ENCODE data around the gene DNM2.

DNA sequence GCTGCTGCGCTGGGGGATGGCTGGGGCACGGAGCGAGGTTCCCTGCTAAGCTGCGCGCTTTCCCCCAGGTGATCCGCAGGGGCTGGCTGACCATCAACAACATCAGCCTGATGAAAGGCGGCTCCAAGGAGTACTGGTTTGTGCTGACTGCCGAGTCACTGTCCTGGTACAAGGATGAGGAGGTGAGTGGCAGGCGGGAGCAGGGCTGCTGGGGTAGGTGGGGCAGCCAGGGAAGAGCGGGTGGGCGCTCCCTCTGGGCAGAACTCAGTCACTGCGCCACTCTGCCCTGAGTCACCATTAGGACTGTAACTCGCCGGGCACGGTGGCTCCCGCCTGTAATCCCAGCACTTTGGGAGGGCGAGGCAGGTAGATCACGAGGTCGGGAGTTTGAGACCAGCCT is 94.3 kb downstream of the DNM2 start:
- TF ChIP-seq, protein P1, sequence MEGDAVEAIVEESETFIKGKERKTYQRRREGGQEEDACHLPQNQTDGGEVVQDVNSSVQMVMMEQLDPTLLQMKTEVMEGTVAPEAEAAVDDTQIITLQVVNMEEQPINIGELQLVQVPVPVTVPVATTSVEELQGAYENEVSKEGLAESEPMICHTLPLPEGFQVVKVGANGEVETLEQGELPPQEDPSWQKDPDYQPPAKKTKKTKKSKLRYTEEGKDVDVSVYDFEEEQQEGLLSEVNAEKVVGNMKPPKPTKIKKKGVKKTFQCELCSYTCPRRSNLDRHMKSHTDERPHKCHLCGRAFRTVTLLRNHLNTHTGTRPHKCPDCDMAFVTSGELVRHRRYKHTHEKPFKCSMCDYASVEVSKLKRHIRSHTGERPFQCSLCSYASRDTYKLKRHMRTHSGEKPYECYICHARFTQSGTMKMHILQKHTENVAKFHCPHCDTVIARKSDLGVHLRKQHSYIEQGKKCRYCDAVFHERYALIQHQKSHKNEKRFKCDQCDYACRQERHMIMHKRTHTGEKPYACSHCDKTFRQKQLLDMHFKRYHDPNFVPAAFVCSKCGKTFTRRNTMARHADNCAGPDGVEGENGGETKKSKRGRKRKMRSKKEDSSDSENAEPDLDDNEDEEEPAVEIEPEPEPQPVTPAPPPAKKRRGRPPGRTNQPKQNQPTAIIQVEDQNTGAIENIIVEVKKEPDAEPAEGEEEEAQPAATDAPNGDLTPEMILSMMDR (IDR thresholded peaks at IDR 0.05; ENCODE audit: low read depth, low read length): no peak
- no peak for TF ChIP-seq EZH2phosphoT487 (IDR thresholded peaks at IDR 0.05; ENCODE audit: low read depth)

All from OCI-LY3 (cell line).